ENCODE results near the gene ZNF350. TPM values are rescaled to one million over a fixed set of nuclear protein-coding genes. Genes with fewer than 3 reads are reported as not detected.
"Not testable (repeated sequence)": the region's sequence is repeated elsewhere in the genome, so short reads cannot be mapped to it uniquely, and the experiment has no call there.

ZNF350 gene
- 10.1 and 13.2 TPM in 2 replicates for total RNA-seq

GRCh38 chr19:51986309-51987291 lies at the start of gene ZNF350:
TSS of gene ZNF350 (minus strand) at chr19:51986840. CDS start at chr19:51974360, 12,480 bp downstream.
- intact Hi-C loops (cut with micrococcal nuclease): loop anchor here (1.0 to 5.0 kb wide), 9 partner anchors 22 to 311 kb away; partner anchors contain the start of genes ZNF480, ZNF613, ZNF614 and ZNF615

- intact Hi-C loops (cut with micrococcal nuclease): no loop called here
Measured at GRCh38 chr19:52034051-52034728, 47.5 kb upstream of the ZNF350 start.

GRCh38 chr19:52028780-52029123 lies 42.1 kb upstream of the ZNF350 start:
- intact Hi-C loops (cut with micrococcal nuclease): loop anchor here (1.0 to 5.0 kb wide), 5 partner anchors 20 to 164 kb away; partner anchors contain the start of genes PPP2R1A, ZNF350, ZNF613 and ZNF615

GRCh38 chr19:52028027-52028779 lies 41.6 kb upstream of the ZNF350 start, which contains the start of gene ZNF614:
TSS of gene ZNF614 (minus strand) at chr19:52028379. CDS start at chr19:52025745, 2,634 bp downstream.
- intact Hi-C loops (cut with micrococcal nuclease): loop anchor here (1.0 to 5.0 kb wide), 5 partner anchors 20 to 164 kb away; partner anchors contain the start of genes PPP2R1A, ZNF350, ZNF613 and ZNF615

GRCh38 chr19:52026255-52026990 lies 39.8 kb upstream of the ZNF350 start:
- intact Hi-C loops (cut with micrococcal nuclease): loop anchor here (5.0 kb wide), 1 partner anchor 166 kb away; the partner anchor contains the start of gene PPP2R1A

GRCh38 chr19:52024478-52024877 lies 37.8 kb upstream of the ZNF350 start:
- intact Hi-C loops (cut with micrococcal nuclease): not testable (repeated sequence)

- intact Hi-C loops (cut with micrococcal nuclease): no loop called here
Measured at GRCh38 chr19:52022193-52022592, 35.6 kb upstream of the ZNF350 start.

- intact Hi-C loops (cut with micrococcal nuclease): no loop called here
Measured at GRCh38 chr19:52020506-52020905, 33.9 kb upstream of the ZNF350 start.

- intact Hi-C loops (cut with micrococcal nuclease): no loop called here
Measured at GRCh38 chr19:52010674-52011073, 24.0 kb upstream of the ZNF350 start.

- intact Hi-C loops (cut with micrococcal nuclease): loop anchor here (1.0 to 5.0 kb wide), 4 partner anchors 20 to 81 kb away; partner anchors contain the start of genes ZNF350, ZNF432, ZNF613 and ZNF614
Measured at GRCh38 chr19:52007806-52008557, 21.3 kb upstream of the ZNF350 start, which contains the start of gene ZNF615. TSS of gene ZNF615 (minus strand) at chr19:52008211. CDS start at chr19:52003711, 4,500 bp downstream.

- intact Hi-C loops (cut with micrococcal nuclease): loop anchor here (5.0 kb wide), 1 partner anchor 80 kb away; the partner anchor contains the start of gene ZNF613
Measured at GRCh38 chr19:52007451-52007805, 20.8 kb upstream of the ZNF350 start.

GRCh38 chr19:51994048-51994644 lies 7.5 kb upstream of the ZNF350 start:
- intact Hi-C loops (cut with micrococcal nuclease): no loop called here

GRCh38 chr19:51993422-51993821 lies 6.8 kb upstream of the ZNF350 start:
- intact Hi-C loops (cut with micrococcal nuclease): no loop called here

- intact Hi-C loops (cut with micrococcal nuclease): no loop called here
Measured at GRCh38 chr19:51983361-51983760, 3.3 kb downstream of the ZNF350 start.

- intact Hi-C loops (cut with micrococcal nuclease): not testable (repeated sequence)
Measured at GRCh38 chr19:51980926-51981325, 5.7 kb downstream of the ZNF350 start.

- intact Hi-C loops (cut with micrococcal nuclease): no loop called here
Measured at GRCh38 chr19:51980116-51980736, 6.4 kb downstream of the ZNF350 start.

GRCh38 chr19:51978882-51979281 lies 7.8 kb downstream of the ZNF350 start:
- intact Hi-C loops (cut with micrococcal nuclease): no loop called here

- intact Hi-C loops (cut with micrococcal nuclease): no loop called here
Measured at GRCh38 chr19:51977346-51977745, 9.3 kb downstream of the ZNF350 start.
